Astrocyte (in vitro differentiated cells and primary cell): Measurements from ENCODE around the gene CCDC57. TPM values are rescaled to one million over a fixed set of nuclear protein-coding genes. Genes with fewer than 3 reads are reported as not detected.

ENCODE experiments used
- DNase-seq: peaks from one replicate; pipeline ENCODE4 v3.0.0-alpha.2; 2010; ENCODE audit warnings: low read depth
- FAIRE-seq: peaks from 2 replicates; lab custom pipeline; 2011; peaks lifted over from hg19 to GRCh38; lab: Jason Lieb, UNC
- H2AFZ ChIP-seq: 2 replicates; pipeline ENCODE4 v1.6.0; 2012; ENCODE audit warnings: low read depth, low read length, inconsistent platforms
- H3K27ac ChIP-seq: 2 replicates; pipeline ENCODE4 v1.5.1; 2011; ENCODE audit warnings: low read depth, low read length, inconsistent platforms
- H3K27me3 ChIP-seq: 2 replicates; pipeline ENCODE4 v1.6.0; 2011; ENCODE audit warnings: low read length, inconsistent platforms; ENCODE audit not compliant: insufficient read depth
- H3K36me3 ChIP-seq: 2 replicates; pipeline ENCODE4 v1.5.1; 2011; ENCODE audit warnings: low read length, inconsistent platforms; ENCODE audit not compliant: insufficient read depth
- H3K4me1 ChIP-seq: 2 replicates; pipeline ENCODE4 v1.5.1; 2011; ENCODE audit warnings: low read length, inconsistent platforms; ENCODE audit not compliant: insufficient read depth
- H3K4me2 ChIP-seq: 2 replicates; pipeline ENCODE4 v1.6.0; 2012; ENCODE audit warnings: low read length, inconsistent platforms
- H3K4me3 ChIP-seq: 2 replicates; pipeline ENCODE4 v1.5.1; 2011; ENCODE audit warnings: low read depth, mild to moderate bottlenecking, low read length, inconsistent platforms; ENCODE audit not compliant: insufficient read depth
- H3K79me2 ChIP-seq: 2 replicates; pipeline ENCODE4 v1.6.0; 2012; ENCODE audit warnings: mild to moderate bottlenecking, low read length, inconsistent platforms; ENCODE audit not compliant: insufficient read depth
- H3K9ac ChIP-seq: 2 replicates; pipeline ENCODE4 v1.6.0; 2012; ENCODE audit warnings: mild to moderate bottlenecking, low read length, inconsistent platforms
- H3K9me3 ChIP-seq: 2 replicates; pipeline ENCODE4 v1.5.1; 2012; ENCODE audit warnings: low read depth, mild to moderate bottlenecking, low read length, inconsistent platforms; ENCODE audit not compliant: insufficient read depth
- H4K20me1 ChIP-seq: 2 replicates; pipeline ENCODE4 v1.6.0; 2012; ENCODE audit warnings: low read length, inconsistent platforms; ENCODE audit not compliant: insufficient read depth
- H3K27ac Mint-ChIP-seq: one replicate; pipeline ENCODE4 v1.8.0; 2021; ENCODE audit warnings: mild to moderate bottlenecking, mixed read lengths; ENCODE audit not compliant: unreplicated experiment
- H3K27me3 Mint-ChIP-seq: one replicate; pipeline ENCODE4 v1.8.0; 2021; ENCODE audit warnings: low read depth, mixed read lengths; ENCODE audit not compliant: unreplicated experiment
- H3K36me3 Mint-ChIP-seq: one replicate; pipeline ENCODE4 v1.8.0; 2021; ENCODE audit warnings: low read depth, mixed read lengths; ENCODE audit not compliant: unreplicated experiment
- H3K4me1 Mint-ChIP-seq: one replicate; pipeline ENCODE4 v1.8.0; 2021; ENCODE audit warnings: low read depth, mixed read lengths; ENCODE audit not compliant: unreplicated experiment
- H3K4me3 Mint-ChIP-seq: one replicate; pipeline ENCODE4 v1.8.0; 2021; ENCODE audit warnings: mild to moderate bottlenecking, moderate library complexity, mixed read lengths; ENCODE audit not compliant: unreplicated experiment
- H3K9me3 Mint-ChIP-seq: one replicate; pipeline ENCODE4 v1.8.0; 2021; ENCODE audit warnings: mild to moderate bottlenecking, mixed read lengths; ENCODE audit not compliant: unreplicated experiment
- CTCF ChIP-seq: IDR thresholded peaks from 2 replicates; pipeline ENCODE4 v1.5.1; 2011; ENCODE audit warnings: low read depth, mild to moderate bottlenecking, inconsistent platforms, low read length, moderate library complexity; ENCODE audit not compliant: insufficient read depth
- EZH2 ChIP-seq: IDR thresholded peaks from 2 replicates; pipeline ENCODE4 v1.6.1; 2012; ENCODE audit warnings: mild to moderate bottlenecking, low read length, inconsistent platforms; ENCODE audit not compliant: insufficient read depth
- total RNA-seq: library from RNA; stranded (reverse); gene quantifications from 2 replicates; pipeline ENCODE4 v1.2.1, GENCODE V29; 2021

CCDC57 gene
- total RNA-seq, 1 donor from 2014 or later, result 20.4 TPM

GRCh38 chr17:82118815-82119380 is 93.7 kb downstream of the CCDC57 start:
- Mint-ChIP-seq H3K4me1 (peaks cover 27% of the 10 kb centered on the region), H3K27me3 (no peaks in the 10 kb centered on the region), H3K4me3 (no peak overlapping the region), H3K27ac (no peak overlapping the region), H3K36me3 (peaks cover 3% of the 10 kb centered on the region), H3K9me3 (no peaks in the 10 kb centered on the region)
- Histone ChIP-seq H3K4me3 (no peak overlapping the region), H3K4me2 (peak overlapping the region; percentile 66), H3K27me3 (no peaks in the 10 kb centered on the region), H4K20me1 (peaks cover 12% of the 10 kb centered on the region), H2AFZ (no peak overlapping the region), H3K9me3 (no peaks in the 10 kb centered on the region), H3K4me1 (peaks cover 4% of the 10 kb centered on the region), H3K36me3 (no peaks in the 10 kb centered on the region), H3K9ac (no peak overlapping the region), H3K79me2 (no peaks in the 10 kb centered on the region), H3K27ac (no peak overlapping the region)
- DNase-seq, result peak; percentile 75
- no peak for FAIRE-seq
- no peak for TF ChIP-seq CTCF
- TF ChIP-seq EZH2, result no peak

- H3K4me2 ChIP-seq, result peak overlapping the region; percentile 66
- H3K4me3 ChIP-seq, result no peak overlapping the region
- no peaks in the 10 kb centered on the region for H3K27me3 Mint-ChIP-seq
- peak overlapping the region; percentile 85 for H3K27ac Mint-ChIP-seq
- FAIRE-seq (no peak), DNase-seq (no peak)
- H3K4me3 Mint-ChIP-seq, result no peak overlapping the region
- peaks cover 4% of the 10 kb centered on the region for H3K4me1 ChIP-seq
- H3K9me3 Mint-ChIP-seq, result no peaks in the 10 kb centered on the region
- H3K27me3 ChIP-seq, result no peaks in the 10 kb centered on the region
- TF ChIP-seq EZH2 (no peak), CTCF (no peak)
- H2AFZ ChIP-seq, result no peak overlapping the region
- H3K79me2 ChIP-seq, result no peaks in the 10 kb centered on the region
- peaks cover 27% of the 10 kb centered on the region for H3K4me1 Mint-ChIP-seq
- H3K36me3 Mint-ChIP-seq, result peaks cover 7% of the 10 kb centered on the region
- peaks cover 12% of the 10 kb centered on the region for H4K20me1 ChIP-seq
- H3K9ac ChIP-seq, result no peak overlapping the region
- no peak overlapping the region for H3K27ac ChIP-seq
- H3K36me3 ChIP-seq, result no peaks in the 10 kb centered on the region
- H3K9me3 ChIP-seq, result no peaks in the 10 kb centered on the region
Observed at GRCh38 chr17:82118168-82118814, 94.4 kb downstream of the CCDC57 start.
